ENCODE data around the gene TENT5A. TPM values are rescaled to one million over a fixed set of nuclear protein-coding genes. Genes with fewer than 3 reads are reported as not detected.

Gene TENT5A
- total RNA-seq, 1 experiment from 2014 or later: not detected

- DNase-seq: no peak
- H3K4me3 ChIP-seq (ENCODE audit: low read length): no peak overlapping the region
- H3K9ac ChIP-seq (ENCODE audit: low read length): no peak overlapping the region
- H3K27ac ChIP-seq (ENCODE audit: low read length): no peak overlapping the region
- H4K20me1 ChIP-seq (ENCODE audit: insufficient read depth, low read depth, low read length): no peaks in the 10 kb centered on the region
- no peaks in the 10 kb centered on the region for H3K36me3 ChIP-seq (ENCODE audit: insufficient read depth, low read length)
- H2AFZ ChIP-seq (ENCODE audit: low read length): no peak overlapping the region
- H3K9me3 ChIP-seq (ENCODE audit: low read length): no peaks in the 10 kb centered on the region
- H3K79me2 ChIP-seq (ENCODE audit: low read length): no peaks in the 10 kb centered on the region
- no peak overlapping the region for H3K4me2 ChIP-seq (ENCODE audit: low read depth, low read length, poor library complexity, severe bottlenecking)
- no peaks in the 10 kb centered on the region for H3K4me1 ChIP-seq (ENCODE audit: low read length)
- no peaks in the 10 kb centered on the region for H3K27me3 ChIP-seq (ENCODE audit: low read length)
- H3K9me2 ChIP-seq (replicated peaks; ENCODE audit: insufficient read depth, low read length): 0 out of 2 replicates have a peak, but pooled peaks cover 3% of the 10 kb centered on the region
These were observed 44.3 kb downstream of the TENT5A start for GRCh38 chr6:81708113-81708699.

- H3K36me3 ChIP-seq (ENCODE audit: insufficient read depth, low read length): no peaks in the 10 kb centered on the region
- H3K4me3 ChIP-seq (ENCODE audit: low read length): no peak overlapping the region
- no peak overlapping the region for H3K27ac ChIP-seq (ENCODE audit: low read length)
- H2AFZ ChIP-seq (ENCODE audit: low read length): no peak overlapping the region
- no peak overlapping the region for H3K9ac ChIP-seq (ENCODE audit: low read length)
- no peaks in the 10 kb centered on the region for H3K9me3 ChIP-seq (ENCODE audit: low read length)
- no peak for DNase-seq
- no peak overlapping the region for H3K4me2 ChIP-seq (ENCODE audit: low read depth, low read length, poor library complexity, severe bottlenecking)
- no peaks in the 10 kb centered on the region for H3K27me3 ChIP-seq (ENCODE audit: low read length)
- no peaks in the 10 kb centered on the region for H4K20me1 ChIP-seq (ENCODE audit: insufficient read depth, low read depth, low read length)
- no peaks in the 10 kb centered on the region for H3K4me1 ChIP-seq (ENCODE audit: low read length)
- peaks cover 3% of the 10 kb centered on the region; the same call in 1 of the 2 replicates for H3K9me2 ChIP-seq (replicated peaks; ENCODE audit: insufficient read depth, low read length)
- no peaks in the 10 kb centered on the region for H3K79me2 ChIP-seq (ENCODE audit: low read length)
These were observed 47.8 kb downstream of the TENT5A start for GRCh38 chr6:81704700-81705099.

- Histone ChIP-seq H2AFZ (ENCODE audit: low read length) (no peak overlapping the region), H3K9me2 (replicated peaks; ENCODE audit: insufficient read depth, low read length) (no peaks in the 10 kb centered on the region; the same call in 1 of the 2 replicates), H3K4me1 (ENCODE audit: low read length) (no peaks in the 10 kb centered on the region), H4K20me1 (ENCODE audit: insufficient read depth, low read depth, low read length) (no peaks in the 10 kb centered on the region), H3K27me3 (ENCODE audit: low read length) (no peaks in the 10 kb centered on the region), H3K9me3 (ENCODE audit: low read length) (no peaks in the 10 kb centered on the region), H3K27ac (ENCODE audit: low read length) (no peak overlapping the region), H3K79me2 (ENCODE audit: low read length) (no peaks in the 10 kb centered on the region), H3K36me3 (ENCODE audit: insufficient read depth, low read length) (no peaks in the 10 kb centered on the region), H3K4me2 (ENCODE audit: low read depth, low read length, poor library complexity, severe bottlenecking) (no peak overlapping the region), H3K4me3 (ENCODE audit: low read length) (no peak overlapping the region), H3K9ac (ENCODE audit: low read length) (no peak overlapping the region)
- no peak for DNase-seq
These were observed 52.1 kb downstream of the TENT5A start for GRCh38 chr6:81700414-81700813.

- Histone ChIP-seq H3K9ac (ENCODE audit: low read length) (no peak overlapping the region), H2AFZ (ENCODE audit: low read length) (no peak overlapping the region), H3K4me1 (ENCODE audit: low read length) (no peaks in the 10 kb centered on the region), H3K4me2 (ENCODE audit: low read depth, low read length, poor library complexity, severe bottlenecking) (no peak overlapping the region), H3K27me3 (ENCODE audit: low read length) (no peaks in the 10 kb centered on the region), H3K36me3 (ENCODE audit: insufficient read depth, low read length) (no peaks in the 10 kb centered on the region), H3K27ac (ENCODE audit: low read length) (no peak overlapping the region), H3K9me3 (ENCODE audit: low read length) (no peaks in the 10 kb centered on the region), H4K20me1 (ENCODE audit: insufficient read depth, low read depth, low read length) (no peaks in the 10 kb centered on the region), H3K9me2 (replicated peaks; ENCODE audit: insufficient read depth, low read length) (no peaks in the 10 kb centered on the region; the same call in 1 of the 2 replicates), H3K79me2 (ENCODE audit: low read length) (no peaks in the 10 kb centered on the region), H3K4me3 (ENCODE audit: low read length) (no peak overlapping the region)
- DNase-seq: no peak
These were observed 54.9 kb downstream of the TENT5A start for GRCh38 chr6:81697559-81697958.

- no peaks in the 10 kb centered on the region for H3K9me3 ChIP-seq (ENCODE audit: low read length)
- H3K79me2 ChIP-seq (ENCODE audit: low read length): no peaks in the 10 kb centered on the region
- DNase-seq: no peak
- no peak overlapping the region for H3K9ac ChIP-seq (ENCODE audit: low read length)
- no peak overlapping the region for H3K4me3 ChIP-seq (ENCODE audit: low read length)
- no peaks in the 10 kb centered on the region for H3K36me3 ChIP-seq (ENCODE audit: insufficient read depth, low read length)
- H3K27me3 ChIP-seq (ENCODE audit: low read length): no peaks in the 10 kb centered on the region
- H2AFZ ChIP-seq (ENCODE audit: low read length): no peak overlapping the region
- H3K9me2 ChIP-seq (replicated peaks; ENCODE audit: insufficient read depth, low read length): no peaks in the 10 kb centered on the region; the same call in 1 of the 2 replicates
- H3K4me1 ChIP-seq (ENCODE audit: low read length): no peaks in the 10 kb centered on the region
- H4K20me1 ChIP-seq (ENCODE audit: insufficient read depth, low read depth, low read length): no peaks in the 10 kb centered on the region
- H3K27ac ChIP-seq (ENCODE audit: low read length): no peak overlapping the region
- no peak overlapping the region for H3K4me2 ChIP-seq (ENCODE audit: low read depth, low read length, poor library complexity, severe bottlenecking)
These were observed 56.0 kb downstream of the TENT5A start for GRCh38 chr6:81696524-81696923.

Small RNA genes lying within 50 kb of the gene (small RNA-seq; reads per million reads assigned to genes)
- gene AL078599.1 (not detected), gene RF00156 (not detected)
